ENCODE measurements around the gene TXLNB.

Gene TXLNB

DNA sequence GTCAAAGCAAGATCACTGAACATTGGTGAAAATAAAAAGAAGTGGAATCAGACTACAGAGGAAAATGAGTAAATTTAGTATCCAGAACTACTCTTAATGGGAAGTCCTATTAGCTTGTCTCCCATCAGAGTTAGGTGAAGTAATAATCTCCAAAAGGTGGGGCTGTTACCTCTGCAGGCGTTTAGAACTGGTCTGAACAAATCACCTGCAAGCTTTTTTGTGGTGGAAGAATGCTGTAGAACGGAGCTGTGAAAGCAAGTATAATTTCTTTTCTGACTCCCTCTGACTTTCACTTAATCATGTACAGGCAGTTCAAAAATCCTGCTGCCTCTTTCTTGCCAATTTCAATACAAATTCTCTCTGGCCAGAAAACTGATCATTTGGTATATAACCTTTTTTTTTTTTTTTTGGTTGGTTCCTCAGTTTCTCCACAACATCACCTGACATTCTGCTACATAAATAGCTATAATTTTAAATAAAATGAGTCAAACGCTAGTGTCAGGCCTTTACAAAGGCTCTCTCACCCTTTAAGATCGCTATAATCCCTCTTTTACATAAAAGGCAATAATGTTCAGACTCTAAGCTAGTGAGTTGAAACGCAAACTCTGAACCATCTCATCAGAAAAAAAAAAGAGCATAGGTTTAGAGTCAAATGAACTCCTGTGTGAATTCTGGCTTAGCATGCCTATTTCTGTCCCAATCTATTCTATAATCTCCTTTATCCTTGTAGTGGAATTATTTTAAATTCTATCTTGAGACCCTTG, 43.8 kb upstream of the TXLNB start:
- DNase-seq (ENCODE audit: low spot score) = no peak
- TF ChIP-seq, protein P1, sequence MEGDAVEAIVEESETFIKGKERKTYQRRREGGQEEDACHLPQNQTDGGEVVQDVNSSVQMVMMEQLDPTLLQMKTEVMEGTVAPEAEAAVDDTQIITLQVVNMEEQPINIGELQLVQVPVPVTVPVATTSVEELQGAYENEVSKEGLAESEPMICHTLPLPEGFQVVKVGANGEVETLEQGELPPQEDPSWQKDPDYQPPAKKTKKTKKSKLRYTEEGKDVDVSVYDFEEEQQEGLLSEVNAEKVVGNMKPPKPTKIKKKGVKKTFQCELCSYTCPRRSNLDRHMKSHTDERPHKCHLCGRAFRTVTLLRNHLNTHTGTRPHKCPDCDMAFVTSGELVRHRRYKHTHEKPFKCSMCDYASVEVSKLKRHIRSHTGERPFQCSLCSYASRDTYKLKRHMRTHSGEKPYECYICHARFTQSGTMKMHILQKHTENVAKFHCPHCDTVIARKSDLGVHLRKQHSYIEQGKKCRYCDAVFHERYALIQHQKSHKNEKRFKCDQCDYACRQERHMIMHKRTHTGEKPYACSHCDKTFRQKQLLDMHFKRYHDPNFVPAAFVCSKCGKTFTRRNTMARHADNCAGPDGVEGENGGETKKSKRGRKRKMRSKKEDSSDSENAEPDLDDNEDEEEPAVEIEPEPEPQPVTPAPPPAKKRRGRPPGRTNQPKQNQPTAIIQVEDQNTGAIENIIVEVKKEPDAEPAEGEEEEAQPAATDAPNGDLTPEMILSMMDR (conservative IDR thresholded peaks at IDR 0.05; ENCODE audit: low read depth) = no peak
- no peak overlapping the region for H3K27ac ChIP-seq
- POLR2A ChIA-PET (ENCODE audit: low non-redundant PET) = no interaction called here
- CTCF ChIA-PET = interaction anchor here (0.7 kb wide), 1 partner anchor 94 kb away, joined by 3 read pairs; no protein-coding TSS in a partner anchor

DNA sequence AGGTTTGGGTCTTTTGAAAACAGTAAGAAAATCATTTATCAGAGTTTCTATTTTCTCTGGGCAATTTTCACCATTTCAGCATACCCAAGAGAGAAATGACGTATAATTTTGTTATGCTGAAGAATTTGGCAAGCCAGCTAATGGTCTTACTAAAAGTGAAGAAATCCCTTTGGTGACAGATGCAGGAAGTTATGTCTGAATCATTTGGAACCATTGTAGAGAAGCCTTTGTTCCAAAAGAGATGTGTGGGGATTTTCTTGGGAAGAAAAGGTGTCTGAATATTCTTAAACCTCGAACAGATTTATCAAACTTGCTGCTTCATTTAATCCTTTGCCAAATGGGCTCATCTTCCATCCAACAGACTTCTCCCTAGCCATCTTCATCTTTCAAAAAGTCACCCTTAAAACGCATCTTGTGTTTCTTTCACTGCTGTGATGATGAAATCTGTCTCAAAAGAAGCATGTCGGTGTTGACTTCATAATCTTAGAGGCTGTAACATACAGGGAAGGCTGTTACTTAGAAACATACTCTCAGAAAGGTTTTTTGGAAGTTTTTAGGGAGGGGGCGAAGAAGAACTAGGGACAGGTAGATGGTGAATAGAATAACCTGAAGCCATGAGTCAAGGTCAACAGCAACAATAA, 43.1 kb upstream of the TXLNB start:
- TF ChIP-seq, protein P1 (conservative IDR thresholded peaks at IDR 0.05; ENCODE audit: low read depth) = no peak
- CTCF ChIA-PET = no interaction called here
- peak; percentile 36 for DNase-seq (ENCODE audit: low spot score)
- POLR2A ChIA-PET (ENCODE audit: low non-redundant PET) = no interaction called here
- H3K27ac ChIP-seq = no peak overlapping the region

DNA sequence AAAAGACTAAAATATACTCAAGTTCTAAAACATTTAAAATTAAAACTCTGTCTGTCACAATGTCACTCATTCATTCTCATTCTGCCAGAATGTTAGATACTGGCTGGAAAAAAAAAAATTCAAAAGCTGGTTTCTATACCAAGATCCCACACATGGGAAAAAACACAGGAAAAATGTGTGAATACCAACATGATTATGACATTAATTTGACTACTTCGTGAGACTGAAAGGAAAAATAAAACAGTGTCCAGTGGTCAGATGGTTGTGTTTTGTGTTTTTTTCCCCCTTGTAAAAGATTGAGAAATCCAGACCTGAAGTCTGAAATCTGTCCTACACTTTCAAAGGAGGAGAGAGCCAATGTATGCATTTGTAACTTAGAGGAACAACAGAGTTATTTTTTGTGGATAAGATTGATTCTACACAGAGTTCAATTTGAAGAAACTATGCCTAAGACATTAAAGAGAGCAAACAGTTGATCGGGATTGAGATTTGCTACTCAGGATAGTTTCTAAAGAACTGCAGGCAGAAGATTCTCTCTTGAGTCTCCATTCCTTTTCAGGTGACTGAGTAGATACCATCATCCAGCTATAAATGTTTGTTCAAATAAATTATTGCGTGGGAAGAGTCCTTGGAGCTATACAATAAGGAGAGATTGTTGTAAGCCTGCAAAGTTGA, 39.2 kb upstream of the TXLNB start:
- ChIA-PET CTCF (interaction anchor here (1.0 to 1.1 kb wide), 2 partner anchors 13 to 39 kb away, joined by 3 to 4 read pairs; no protein-coding TSS in a partner anchor), POLR2A (ENCODE audit: low non-redundant PET) (no interaction called here)
- TF ChIP-seq, protein P1 (conservative IDR thresholded peaks at IDR 0.05; ENCODE audit: low read depth) = no peak
- DNase-seq (ENCODE audit: low spot score) = no peak
- no peak overlapping the region for H3K27ac ChIP-seq

DNA sequence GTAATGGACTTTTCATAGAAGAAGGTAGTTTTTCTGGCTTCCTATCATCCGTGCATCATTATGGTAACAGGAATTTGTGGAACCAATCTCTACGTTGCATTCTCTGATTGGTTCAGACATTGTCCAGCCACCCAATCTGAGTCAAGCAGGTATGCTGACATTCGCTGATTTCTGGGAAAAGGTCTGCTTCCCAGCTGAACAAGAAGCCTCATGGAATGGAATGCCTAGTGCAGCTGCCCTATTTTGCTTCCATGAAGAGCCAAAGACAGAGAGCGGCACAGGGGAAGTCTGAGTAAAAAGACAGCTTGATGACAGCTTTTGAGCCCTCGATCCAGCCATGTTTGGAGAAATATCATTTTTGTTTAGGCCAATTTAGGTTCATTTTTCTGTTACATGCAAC, 38.5 kb upstream of the TXLNB start:
- TF ChIP-seq, protein P1 (conservative IDR thresholded peaks at IDR 0.05; ENCODE audit: low read depth) = no peak
- H3K27ac ChIP-seq = no peak overlapping the region
- CTCF ChIA-PET = no interaction called here
- POLR2A ChIA-PET (ENCODE audit: low non-redundant PET) = no interaction called here
- no peak for DNase-seq (ENCODE audit: low spot score)

DNA sequence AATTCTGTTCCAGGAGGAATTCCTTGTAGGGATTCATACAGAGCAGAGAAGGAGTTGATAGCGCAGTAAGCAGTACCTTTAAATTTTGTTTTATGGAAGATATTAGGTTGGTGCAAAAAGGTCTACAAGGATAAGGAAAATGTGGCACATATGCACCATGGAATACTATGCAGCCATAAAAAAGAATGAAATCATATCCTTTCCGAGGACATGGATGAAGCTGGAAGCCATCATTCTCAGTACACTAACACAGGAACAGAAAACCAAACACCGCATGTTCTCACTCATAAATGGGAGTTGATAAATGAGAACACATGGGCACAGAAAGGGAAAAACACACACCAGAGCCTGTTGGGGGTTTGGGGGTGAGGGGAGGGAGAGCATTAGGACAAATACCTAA, 37.4 kb upstream of the TXLNB start:
- no peak overlapping the region for H3K27ac ChIP-seq
- CTCF ChIA-PET = interaction anchor here (0.6 kb wide), 1 partner anchor 550 kb away, joined by 5 read pairs; no protein-coding TSS in a partner anchor
- TF ChIP-seq, protein P1 (conservative IDR thresholded peaks at IDR 0.05; ENCODE audit: low read depth) = no peak
- POLR2A ChIA-PET (ENCODE audit: low non-redundant PET) = no interaction called here
- no peak for DNase-seq (ENCODE audit: low spot score)

DNA sequence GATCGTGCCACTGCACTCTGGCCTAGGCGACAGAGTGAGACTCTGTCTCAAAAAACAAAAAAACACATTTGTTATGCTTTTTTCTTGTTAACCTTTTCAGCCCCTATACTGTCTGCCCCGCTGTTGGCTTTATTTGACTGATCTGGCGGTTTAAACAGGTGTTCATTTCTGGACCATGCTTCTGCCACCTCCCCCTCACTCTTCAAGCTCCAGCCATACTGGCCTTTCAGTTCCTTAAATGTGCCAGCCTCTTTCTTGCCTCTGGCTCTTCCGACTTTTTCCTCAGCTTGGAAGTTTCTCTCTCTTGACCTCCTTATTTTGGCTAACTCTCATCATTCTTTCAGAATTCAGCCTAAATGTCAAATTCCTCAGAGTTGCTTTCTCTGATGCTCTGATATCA, 35.2 kb upstream of the TXLNB start:
- ChIA-PET POLR2A (ENCODE audit: low non-redundant PET) (no interaction called here), CTCF (interaction anchor here (0.5 to 0.6 kb wide), 2 partner anchors 38 to 76 kb away, joined by 3 read pairs; no protein-coding TSS in a partner anchor)
- DNase-seq (ENCODE audit: low spot score) = no peak
- TF ChIP-seq, protein P1 (conservative IDR thresholded peaks at IDR 0.05; ENCODE audit: low read depth) = no peak
- no peak overlapping the region for H3K27ac ChIP-seq

All from RWPE1 (cell line).